HG03159 (cell line): ENCODE measurements around the gene MOB3B.

ENCODE experiments used
- ATAC-seq: cut with Tn5 transposase; IDR thresholded peaks from one replicate; pipeline ENCODE4 v1.9.1; 2021; ENCODE audit warnings: mild to moderate bottlenecking, moderate library complexity; ENCODE audit not compliant: unreplicated experiment

MOB3B gene

DNA sequence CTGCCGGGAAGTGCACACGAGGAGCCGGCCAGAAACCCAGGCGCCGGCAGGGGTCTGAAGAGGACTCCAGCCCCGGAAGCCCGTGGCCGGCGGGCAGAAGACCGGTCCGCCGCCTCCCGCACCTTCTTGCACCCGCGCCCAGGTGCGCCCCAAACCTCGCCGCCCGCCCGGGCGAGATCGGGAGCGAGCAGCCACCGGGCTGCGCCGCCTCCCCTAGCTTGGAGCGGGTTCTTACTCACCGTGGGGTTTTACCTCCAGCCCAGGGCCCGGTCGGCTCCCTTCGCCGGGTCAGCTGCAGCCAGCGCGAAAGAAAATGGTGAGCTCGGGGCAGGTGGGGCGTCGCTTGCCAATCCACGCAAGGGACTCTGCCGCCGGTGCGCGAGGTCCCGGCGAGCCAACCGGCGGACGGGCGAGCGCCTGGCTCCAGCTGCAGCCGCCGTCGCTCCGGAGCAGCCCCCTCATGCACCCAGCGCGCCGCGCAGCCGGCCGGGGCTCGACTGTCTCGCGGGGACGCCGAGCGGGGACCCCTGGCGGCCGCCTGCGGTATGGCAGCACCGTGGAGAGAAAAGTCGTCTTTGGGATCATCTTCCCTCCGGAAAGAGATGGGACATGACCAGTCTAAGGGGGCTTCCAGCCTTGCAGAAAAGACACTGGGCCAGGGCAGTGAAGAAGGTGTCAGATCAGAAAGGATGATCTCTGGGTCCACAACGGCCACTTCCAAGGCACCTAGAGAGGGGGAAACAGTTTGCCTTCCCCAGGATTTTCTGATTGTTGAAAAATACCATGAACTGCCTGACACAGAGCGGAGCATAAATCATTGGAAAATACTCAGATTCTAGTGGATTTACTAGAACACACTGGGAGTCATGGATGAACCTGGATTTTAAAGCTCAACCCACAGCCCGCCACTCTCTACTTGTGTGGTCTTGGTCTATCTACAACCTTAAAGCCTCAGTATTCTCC, at the start of gene MOB3B:
Gene MOB3B (minus strand): TSS at position 499 of the 963 bp plus-strand sequence. CDS start 74,264 bp downstream, outside the sequence.
- ATAC-seq: peak; percentile 80

DNA sequence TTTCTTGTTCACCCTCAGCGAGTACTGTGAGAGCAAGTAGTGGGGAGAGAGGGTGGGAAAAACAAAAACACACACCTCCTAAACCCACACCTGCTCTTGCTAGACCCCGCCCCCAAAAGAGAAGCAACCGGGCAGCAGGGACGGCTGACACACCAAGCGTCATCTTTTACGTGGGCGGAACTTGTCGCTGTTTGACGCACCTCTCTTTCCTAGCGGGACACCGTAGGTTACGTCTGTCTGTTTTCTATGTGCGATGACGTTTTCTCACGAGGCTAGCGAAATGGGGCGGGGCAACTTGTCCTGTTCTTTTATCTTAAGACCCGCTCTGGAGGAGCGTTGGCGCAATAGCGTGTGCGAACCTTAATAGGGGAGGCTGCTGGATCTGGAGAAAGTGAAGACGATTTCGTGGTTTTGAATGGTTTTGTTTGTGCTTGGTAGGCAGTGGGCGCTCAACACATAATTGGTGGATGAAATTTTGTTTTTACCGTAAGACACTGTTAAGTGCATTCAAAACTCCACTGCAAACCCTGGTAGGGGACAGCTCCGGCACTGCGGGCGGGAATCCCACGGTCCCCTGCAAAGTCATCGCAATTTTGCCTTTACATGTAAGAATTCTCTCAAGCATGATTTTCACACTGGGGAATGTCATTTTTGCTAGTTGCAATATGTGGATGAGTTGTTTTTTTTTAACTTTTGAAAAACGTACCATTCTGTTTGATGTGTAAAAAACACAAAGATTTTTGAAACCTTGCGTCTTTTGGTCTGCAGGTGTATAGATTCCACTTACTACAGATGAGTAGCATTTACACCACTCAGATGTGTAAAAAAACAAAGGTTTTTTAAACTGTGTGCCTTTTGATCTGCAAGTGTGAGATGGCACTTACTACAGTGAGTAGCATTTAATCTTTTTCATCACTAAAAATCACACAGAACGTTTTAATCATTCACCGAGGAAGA, 44.3 kb upstream of the MOB3B start:
- ATAC-seq: peak; percentile 89

DNA sequence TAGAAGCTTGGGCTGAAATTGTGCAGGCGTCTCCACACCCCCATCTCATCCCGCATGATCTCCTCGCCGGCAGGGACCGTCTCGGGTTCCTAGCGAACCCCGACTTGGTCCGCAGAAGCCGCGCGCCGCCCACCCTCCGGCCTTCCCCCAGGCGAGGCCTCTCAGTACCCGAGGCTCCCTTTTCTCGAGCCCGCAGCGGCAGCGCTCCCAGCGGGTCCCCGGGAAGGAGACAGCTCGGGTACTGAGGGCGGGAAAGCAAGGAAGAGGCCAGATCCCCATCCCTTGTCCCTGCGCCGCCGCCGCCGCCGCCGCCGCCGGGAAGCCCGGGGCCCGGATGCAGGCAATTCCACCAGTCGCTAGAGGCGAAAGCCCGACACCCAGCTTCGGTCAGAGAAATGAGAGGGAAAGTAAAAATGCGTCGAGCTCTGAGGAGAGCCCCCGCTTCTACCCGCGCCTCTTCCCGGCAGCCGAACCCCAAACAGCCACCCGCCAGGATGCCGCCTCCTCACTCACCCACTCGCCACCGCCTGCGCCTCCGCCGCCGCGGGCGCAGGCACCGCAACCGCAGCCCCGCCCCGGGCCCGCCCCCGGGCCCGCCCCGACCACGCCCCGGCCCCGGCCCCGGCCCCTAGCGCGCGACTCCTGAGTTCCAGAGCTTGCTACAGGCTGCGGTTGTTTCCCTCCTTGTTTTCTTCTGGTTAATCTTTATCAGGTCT, 43.5 kb upstream of the MOB3B start, which contains the start of gene C9orf72:
Gene C9orf72 (minus strand): TSS at position 564 of the 716 bp plus-strand sequence. CDS start 6,361 bp downstream, outside the sequence.
- peak; percentile 65 for ATAC-seq

DNA sequence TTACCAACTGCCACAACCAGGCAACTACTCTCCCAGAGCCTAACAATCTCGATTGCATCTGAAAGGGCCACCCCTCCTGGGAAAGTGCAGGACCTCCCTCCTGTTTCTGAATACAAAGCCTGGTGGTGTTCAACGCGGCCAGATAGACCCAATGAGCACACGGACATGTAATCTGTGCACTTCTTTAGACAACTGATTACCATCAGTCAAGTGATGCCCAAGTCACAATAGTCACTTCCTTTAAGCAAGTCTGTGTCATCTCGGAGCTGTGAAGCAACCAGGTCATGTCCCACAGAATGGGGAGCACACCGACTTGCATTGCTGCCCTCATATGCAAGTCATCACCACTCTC, 42.9 kb upstream of the MOB3B start:
- peak; percentile 38 for ATAC-seq

DNA sequence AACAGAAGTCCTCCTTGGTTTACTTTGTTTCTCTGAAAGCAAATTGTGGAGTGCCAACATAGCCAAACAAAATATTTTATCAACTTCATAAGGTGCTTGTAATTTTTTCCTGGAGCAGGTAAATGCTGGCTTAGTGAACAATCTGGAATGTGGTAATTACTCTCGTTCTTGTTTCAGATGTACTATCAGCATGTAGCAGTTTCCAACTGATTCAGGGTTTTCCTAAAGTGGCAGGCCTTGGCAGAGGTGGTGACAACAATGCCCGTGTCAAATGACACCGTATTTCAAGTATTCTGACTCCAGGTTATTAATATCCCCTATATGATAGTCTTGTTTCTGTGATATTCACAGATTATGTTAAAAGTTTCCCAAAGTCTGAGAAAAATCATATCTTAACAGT, 42.4 kb upstream of the MOB3B start:
- no peak for ATAC-seq

DNA sequence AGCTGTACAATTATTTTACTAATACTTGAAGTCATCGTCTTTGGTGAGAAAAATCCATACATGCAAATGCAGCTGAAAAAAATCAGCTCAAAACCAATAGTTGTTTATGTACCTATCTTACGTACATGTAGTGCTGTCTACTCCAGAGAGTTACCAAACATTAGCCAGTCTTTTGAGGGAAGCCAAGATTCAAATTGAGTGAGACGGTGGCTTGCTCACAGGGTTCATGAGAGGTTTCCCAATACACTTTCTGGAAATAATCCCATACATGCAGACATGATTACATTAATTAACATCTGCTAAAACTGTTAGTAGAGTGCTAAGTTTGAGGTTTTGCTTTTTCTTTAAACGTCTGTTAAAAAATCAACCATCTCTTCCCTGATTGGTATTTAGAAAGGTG, 41.4 kb upstream of the MOB3B start:
- no peak for ATAC-seq

DNA sequence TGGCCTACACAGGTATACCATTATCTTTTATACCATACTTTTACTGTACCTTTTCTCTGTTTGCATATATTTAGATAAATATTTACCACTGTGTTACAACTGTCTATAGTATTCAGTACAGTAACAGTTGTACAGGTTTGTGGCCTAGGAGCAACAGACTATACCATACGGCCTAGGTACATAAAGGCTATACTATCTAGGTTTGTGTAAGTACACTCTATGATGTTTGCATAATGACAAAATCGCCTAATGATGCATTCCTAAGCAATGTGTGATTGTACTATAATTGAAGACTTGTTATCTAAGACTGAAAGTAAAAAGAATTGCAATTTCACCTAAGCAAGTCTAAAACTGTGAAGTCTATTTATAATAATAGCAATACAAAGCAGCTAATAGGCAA, 39.8 kb upstream of the MOB3B start:
- no peak for ATAC-seq

DNA sequence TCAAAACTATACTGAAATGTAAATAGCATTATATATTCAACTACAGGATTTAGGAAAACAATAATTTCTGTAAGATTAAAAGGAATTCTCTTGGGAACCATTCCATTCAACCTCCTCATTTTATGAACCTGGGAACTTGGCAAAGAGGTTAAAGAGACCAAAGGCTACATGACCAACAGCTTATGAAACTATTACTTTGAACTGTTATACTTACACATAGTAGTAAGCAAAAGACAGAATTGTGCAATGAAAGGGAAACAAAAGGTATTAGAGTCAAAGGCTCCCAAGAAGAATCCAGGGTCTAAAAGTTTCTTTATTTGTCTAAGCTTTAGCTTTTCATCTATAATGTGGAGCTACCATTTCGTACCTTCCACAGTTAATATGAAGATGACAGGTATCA, 36.5 kb upstream of the MOB3B start:
- ATAC-seq: no peak

DNA sequence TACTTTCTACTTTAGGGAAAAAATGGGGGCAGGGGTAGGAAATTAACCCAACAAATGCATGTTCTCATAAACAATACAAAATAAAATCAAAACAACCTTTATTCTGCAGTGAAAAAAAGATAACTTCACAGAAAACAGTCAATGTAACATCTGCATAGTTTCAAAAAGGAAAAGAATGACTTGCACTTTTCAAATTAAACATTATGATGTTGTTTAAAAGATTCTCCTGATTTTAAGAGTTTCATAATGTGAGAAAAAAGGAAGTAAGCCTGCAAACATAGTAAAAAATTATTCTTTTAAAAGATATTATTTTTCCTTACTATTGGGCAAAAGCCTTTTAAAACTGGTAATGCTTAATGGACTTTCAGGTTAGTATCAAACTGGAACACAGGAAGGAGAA, 36.1 kb upstream of the MOB3B start:
- no peak for ATAC-seq

DNA sequence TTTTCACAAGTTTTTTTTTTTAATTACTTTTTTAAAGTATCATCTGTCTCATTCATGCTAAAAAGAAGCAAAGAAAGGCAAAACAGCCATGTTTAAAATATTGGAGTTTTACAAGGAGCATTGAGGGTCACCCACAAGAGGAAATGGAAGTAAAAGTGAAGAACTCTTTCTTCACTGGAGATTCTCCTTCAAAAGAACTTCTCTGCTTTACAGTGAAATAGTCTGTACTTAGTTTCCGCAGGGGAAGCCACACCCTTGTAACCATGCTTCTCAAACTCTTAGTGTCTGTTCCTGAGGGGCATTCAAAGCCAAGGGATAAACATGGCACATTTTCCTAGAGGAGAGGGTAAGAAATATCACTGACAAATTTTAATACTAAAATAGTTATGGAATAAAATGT, 35.1 kb upstream of the MOB3B start:
- no peak for ATAC-seq

DNA sequence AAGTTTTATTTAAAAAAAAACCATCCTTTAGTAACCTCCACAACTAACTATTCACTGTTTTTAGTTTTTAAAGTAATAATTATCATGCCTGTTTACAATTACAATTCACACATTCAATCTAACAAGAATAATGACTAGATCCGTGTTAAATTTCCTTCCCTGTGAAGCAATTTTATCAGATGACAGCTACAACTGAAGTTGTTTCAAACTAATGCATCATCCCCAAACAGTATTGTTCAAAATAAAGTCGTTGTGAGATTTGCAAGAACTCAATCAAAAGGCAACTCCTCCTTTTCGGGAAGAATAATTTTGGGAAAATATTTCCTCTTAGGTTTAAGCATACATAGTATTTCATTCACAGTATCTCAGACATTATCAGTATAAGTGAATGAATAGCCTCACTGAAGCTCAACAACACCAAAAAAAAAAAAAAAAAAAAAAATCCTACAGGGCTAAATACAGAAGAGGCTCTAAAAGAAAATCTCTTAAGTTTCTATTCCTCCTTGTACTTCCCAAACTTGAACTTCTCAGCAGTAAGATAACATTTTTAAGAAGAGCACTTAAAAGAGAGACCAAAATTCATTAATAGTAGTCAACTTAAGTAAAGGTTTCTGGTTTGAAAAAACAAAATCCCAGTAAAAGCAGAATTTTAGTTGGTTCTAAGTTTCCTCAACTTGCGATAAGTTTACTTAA, 34.3 kb upstream of the MOB3B start:
- ATAC-seq: no peak

DNA sequence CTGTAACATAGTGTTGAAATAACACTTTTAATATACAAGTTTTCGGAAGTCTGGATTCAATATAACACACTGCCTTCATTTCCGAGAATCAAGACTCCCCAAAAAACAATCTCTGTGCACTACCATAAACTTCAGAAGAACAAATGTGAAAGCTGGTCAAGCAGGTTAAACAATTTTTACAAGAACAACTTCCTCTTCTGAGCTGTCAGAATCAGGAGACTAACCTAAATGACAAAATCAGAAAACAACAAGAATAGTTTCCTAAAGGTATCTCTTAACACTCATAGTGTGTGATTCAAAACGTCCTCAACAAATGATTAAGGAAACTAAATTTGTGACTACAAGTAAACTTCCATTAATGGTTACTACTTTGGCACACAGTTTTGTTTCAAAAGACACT, 32.1 kb upstream of the MOB3B start:
- ATAC-seq: peak; percentile 67

DNA sequence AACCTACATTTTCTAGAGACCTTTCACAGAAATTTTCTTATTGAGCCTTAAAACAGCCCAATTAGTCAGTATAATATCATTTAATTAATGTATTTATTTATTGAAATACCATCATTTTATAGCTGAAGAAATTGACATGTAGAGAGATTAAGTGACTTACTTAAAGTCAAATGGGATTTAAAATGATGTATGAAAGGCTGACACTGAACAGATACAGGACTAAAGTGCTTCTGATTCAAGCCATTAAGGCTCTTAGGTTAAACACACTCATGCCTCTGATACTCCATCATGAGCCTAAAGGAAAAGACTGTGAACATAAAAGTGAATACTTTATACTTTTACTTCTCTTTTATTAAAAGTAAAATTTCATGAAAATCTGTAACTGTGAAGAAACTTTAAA, 30.8 kb upstream of the MOB3B start:
- ATAC-seq: no peak

DNA sequence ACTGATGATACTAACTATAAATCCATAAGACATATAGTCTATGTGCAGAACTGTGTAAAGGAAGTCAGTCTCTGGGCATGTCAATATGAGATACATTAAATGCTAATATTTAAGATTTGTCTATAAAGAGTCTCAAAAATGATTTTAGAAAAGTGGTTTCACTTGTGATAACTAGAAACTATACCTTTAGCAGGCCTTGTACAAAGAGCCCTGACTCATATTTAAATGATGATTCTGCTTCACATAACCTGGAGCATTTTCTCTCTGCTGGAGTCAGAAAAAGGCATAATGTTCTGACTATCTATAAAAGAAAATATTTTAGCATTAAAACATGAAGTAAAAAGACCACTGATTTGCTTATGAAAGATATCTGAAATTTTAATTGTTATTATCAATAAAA, 28.7 kb upstream of the MOB3B start:
- no peak for ATAC-seq

DNA sequence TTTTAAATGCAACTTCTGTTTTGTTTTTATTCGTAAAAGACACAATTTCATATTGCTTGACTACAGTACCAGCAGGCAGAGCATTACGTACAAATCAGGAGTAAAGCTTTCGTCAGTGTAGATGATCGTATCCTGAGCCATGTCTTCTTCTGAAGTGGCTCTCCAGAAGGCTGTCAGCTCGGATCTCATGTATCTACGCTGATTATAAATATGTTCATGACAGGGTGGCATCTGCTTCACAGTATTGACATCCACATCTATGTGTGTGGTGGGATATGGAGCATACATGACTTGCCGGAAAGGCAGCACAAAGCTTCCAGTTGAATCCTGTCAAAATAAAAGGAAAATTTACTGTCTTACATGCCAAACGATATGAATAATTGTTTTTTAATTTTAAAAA, 26.9 kb upstream of the MOB3B start:
- no peak for ATAC-seq

DNA sequence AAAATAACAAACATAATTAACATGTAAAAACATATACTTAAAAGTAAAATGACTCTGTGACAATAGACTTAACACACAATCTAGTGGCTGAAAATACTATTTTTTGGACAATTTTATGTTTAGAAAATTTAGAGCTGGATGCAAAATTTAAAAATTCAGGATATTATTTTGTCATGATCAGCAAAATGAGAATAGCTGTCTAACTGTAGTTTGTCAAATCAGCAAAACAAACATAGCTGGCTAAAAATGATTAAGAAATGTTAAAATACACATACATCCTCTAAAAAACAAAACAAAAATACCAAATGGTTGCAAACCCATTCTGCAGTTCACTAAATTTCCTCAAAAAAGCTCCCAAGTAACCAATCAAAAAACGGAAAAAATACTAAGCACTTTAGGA, 25.1 kb upstream of the MOB3B start:
- no peak for ATAC-seq

DNA sequence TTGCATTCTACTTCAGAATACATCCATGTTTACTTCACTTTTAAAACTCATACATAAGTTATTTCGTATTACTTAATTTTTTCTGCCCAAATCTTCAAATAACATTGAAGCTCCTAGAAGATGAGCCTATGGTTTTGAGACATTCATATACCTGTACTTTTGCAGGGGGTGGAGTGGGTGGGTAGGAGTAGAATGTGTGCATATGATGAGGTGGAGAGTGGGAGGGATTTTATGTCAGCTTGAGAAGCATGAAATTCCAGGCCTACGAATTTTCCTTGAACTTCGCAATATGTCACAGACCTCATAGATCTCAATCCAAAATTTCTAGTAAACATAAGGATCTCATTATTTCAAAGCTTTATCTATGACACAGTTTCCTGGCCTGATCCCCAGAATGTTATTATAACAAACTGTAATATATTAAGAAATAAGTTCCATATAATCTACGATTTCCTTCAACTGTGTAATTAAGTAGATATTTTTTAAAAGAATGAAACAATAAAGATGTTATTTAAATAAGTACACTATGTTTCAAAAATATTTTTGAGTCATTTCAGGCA, 19.7 kb upstream of the MOB3B start:
- no peak for ATAC-seq

DNA sequence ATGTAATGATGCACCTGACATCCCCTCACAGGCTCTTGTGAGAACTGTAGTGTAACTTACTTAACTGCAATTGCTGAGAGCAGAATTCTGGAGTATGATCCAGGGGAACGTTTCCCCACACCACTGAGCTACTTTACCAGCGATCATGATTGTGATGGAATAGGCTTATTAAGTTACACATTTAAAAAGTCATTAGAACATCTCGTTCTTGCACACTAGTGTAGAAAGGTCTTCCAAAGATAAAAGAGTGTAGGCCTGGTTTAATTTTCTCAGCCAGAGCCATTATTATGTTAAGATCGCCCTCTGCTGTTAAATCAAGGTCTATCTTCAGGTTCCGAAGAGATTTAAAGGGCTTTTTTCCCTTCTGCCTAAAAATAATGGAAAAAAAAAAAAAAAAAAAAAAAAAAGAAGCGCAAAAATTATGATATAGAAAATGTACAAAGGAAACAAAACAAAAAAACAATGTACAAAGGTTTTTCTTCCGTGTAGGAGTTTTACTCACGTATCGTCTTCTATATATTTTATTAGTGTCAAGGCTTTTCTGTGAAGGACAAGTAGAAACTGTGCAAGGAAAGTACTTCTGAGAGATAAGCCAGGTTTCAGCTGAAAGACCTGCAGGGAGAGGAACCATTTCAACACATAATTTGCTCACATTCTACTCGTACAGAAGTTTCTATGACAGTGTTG, 18.6 kb upstream of the MOB3B start:
- no peak for ATAC-seq

DNA sequence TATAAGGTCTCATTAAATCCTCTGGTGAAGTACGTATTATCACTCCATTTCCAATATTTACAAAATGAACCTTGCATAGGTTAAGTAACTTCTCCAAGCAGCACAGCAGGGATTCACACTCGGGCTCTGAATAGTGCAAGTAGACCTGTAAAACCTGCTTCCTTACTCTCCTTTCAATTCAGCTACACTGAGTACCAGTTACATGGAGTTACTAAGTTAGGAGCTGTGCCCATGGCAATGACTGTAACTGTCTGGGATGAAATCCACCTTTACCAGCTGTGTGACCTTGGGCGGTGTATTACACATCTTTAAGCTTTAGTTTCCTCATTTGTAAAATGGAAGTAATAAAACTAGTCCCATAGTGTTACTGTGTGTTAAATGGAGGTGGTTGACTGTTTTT, 15.9 kb upstream of the MOB3B start:
- no peak for ATAC-seq
